Thoracic aorta (tissue), 2 donors: Measurements from ENCODE around the gene TBCE. TPM values are rescaled to one million over a fixed set of nuclear protein-coding genes. Genes with fewer than 3 reads are reported as not detected.
"Not testable (repeated sequence)": the region's sequence is repeated elsewhere in the genome, so short reads cannot be mapped to it uniquely, and the experiment has no call there.

Experiments used
- ATAC-seq: fragments of 150-250 bp; one replicate; pipeline ENCODE4 v1.8.0; 2017; ENCODE audit warnings: low read depth; ENCODE audit not compliant: insufficient number of reproducible peaks, low FRiP score
- DNase-seq: peaks from one replicate; pipeline ENCODE4 v3.0.0-alpha.2; 2020; ENCODE audit warnings: low spot score
- H3K27ac ChIP-seq, 2 donors: fragments of 200-600 bp; sonication (generic); 1 replicate in 1 of 2; 2 replicates in 1 of 2; pipeline ENCODE4 v1.5.1; 2016; ENCODE audit warnings: mild to moderate bottlenecking in 2 of 2, moderate library complexity in 2 of 2
- H3K27me3 ChIP-seq: fragments of 200-600 bp; sonication (generic); replicated peaks from 2 replicates; pipeline ENCODE4 v1.6.0; 2016; ENCODE audit warnings: mild to moderate bottlenecking; ENCODE audit not compliant: insufficient read depth
- H3K36me3 ChIP-seq: fragments of 200-600 bp; sonication (generic); one replicate; pipeline ENCODE4 v1.5.1; 2016
- H3K4me1 ChIP-seq, 2 donors: fragments of 200-600 bp; sonication (generic); 1 replicate in 1 of 2; 2 replicates in 1 of 2; pipeline versions ENCODE4 v1.5.1 to v1.6.0; 2016; ENCODE audit warnings: low read depth in 2 of 2, mild to moderate bottlenecking in 1 of 2; ENCODE audit not compliant: control insufficient read depth in 1 of 2
- H3K4me3 ChIP-seq: fragments of 200-600 bp; sonication (generic); 2 replicates; pipeline ENCODE4 v1.5.1; 2016; ENCODE audit warnings: mild to moderate bottlenecking
- H3K9me3 ChIP-seq: fragments of 200-600 bp; sonication (generic); 2 replicates; pipeline ENCODE4 v1.5.1; 2016
- total RNA-seq, 2 donors: library from RNA; depleted of rRNA; stranded (reverse); fragments of >200 nt; gene quantifications; one replicate each; pipeline versions ENCODE4 v1.1.0 to v1.2.3, GENCODE V29; 2016
- TF ChIP-seq, protein P1 (sequence below): fragments of 200-600 bp; sonication (generic); IDR thresholded peaks from one replicate; pipeline ENCODE4 v1.5.1; 2019; ENCODE audit warnings: antibody characterized with exemption

TBCE gene
- total RNA-seq, 2 donors from 2014 or later, result 16.9 to 30.1 TPM

DNA sequence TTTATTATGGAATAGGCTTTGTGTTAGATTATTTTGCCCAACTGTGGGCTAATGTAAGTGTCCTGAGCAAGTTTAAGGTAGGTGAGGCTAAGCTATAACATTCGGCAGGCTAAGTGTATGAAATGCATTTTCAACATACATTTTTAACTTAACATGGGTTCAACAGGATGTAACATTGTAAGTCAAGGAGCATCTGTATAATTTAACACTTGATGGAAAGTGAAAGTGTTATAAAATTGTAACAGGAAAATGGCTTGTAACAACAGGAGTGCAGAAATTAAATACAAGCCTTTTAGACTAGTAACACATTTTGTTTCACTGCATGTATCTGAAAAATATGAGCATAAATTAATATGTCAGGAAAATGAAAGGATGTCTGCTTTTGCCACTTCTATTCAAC, 94.7 kb downstream of the TBCE start:
- H3K36me3 ChIP-seq, result peaks cover 5% of the 10 kb centered on the region

DNA sequence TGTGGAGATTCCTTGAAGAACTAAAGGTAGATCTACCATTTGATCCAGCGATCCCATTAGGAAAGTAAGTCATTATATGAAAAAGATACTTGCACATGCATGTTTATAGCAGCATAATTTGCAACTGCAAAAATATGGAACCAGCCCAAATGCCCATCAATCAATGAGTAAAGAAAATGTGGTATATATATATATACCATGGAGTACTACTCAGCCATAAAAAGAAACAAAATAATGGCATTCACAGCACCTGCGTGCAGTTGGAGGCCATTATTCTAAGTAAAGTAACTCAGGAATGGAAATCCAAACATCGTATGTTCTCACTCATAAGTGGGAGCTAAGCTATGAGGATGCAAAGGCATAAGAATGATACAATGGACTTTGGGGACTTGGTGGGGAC, 95.6 kb downstream of the TBCE start:
- not testable (repeated sequence) for ATAC-seq, H3K27me3 ChIP-seq, H3K27ac ChIP-seq, H3K4me1 ChIP-seq, H3K36me3 ChIP-seq, H3K9me3 ChIP-seq, DNase-seq, H3K4me3 ChIP-seq

More for the DNA sequence above, 94.7 kb downstream of the TBCE start:
- Histone ChIP-seq H3K9me3 (no peaks in the 10 kb centered on the region), H3K4me3 (no peak overlapping the region), H3K4me1 (no peaks in the 10 kb centered on the region), H3K27me3 (no peaks in the 10 kb centered on the region), H3K27ac (no peak overlapping the region)
- no peak for DNase-seq
- no peak for ATAC-seq
- TF ChIP-seq, protein P1, sequence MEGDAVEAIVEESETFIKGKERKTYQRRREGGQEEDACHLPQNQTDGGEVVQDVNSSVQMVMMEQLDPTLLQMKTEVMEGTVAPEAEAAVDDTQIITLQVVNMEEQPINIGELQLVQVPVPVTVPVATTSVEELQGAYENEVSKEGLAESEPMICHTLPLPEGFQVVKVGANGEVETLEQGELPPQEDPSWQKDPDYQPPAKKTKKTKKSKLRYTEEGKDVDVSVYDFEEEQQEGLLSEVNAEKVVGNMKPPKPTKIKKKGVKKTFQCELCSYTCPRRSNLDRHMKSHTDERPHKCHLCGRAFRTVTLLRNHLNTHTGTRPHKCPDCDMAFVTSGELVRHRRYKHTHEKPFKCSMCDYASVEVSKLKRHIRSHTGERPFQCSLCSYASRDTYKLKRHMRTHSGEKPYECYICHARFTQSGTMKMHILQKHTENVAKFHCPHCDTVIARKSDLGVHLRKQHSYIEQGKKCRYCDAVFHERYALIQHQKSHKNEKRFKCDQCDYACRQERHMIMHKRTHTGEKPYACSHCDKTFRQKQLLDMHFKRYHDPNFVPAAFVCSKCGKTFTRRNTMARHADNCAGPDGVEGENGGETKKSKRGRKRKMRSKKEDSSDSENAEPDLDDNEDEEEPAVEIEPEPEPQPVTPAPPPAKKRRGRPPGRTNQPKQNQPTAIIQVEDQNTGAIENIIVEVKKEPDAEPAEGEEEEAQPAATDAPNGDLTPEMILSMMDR, result no peak

DNA sequence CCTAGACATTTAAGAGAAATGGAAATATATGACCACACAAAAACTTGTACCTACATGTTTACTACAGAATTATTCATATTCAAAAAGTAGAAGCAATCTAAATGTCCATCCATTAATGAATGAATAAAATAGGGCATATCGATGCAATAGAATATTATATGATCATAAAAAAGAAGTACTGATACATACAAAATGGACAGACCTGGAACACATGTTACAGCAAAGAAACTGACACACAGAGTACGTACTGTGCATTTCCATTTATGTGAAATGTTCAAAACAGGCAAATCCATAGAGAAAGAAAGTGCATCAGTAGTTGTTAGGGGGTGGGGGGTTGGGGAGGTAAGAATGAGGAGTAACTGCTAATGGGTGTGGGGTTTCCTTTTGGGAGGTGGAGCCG, 97.8 kb downstream of the TBCE start:
- no peak overlapping the region for H3K4me3 ChIP-seq
- ATAC-seq (no peak), DNase-seq (no peak)
- TF ChIP-seq, protein P1, result no peak
- no peaks in the 10 kb centered on the region for H3K9me3 ChIP-seq
- H3K27me3 ChIP-seq, result no peaks in the 10 kb centered on the region
- H3K36me3 ChIP-seq, result peaks cover 6% of the 10 kb centered on the region
- no peaks in the 10 kb centered on the region for H3K4me1 ChIP-seq
- no peak overlapping the region for H3K27ac ChIP-seq

DNA sequence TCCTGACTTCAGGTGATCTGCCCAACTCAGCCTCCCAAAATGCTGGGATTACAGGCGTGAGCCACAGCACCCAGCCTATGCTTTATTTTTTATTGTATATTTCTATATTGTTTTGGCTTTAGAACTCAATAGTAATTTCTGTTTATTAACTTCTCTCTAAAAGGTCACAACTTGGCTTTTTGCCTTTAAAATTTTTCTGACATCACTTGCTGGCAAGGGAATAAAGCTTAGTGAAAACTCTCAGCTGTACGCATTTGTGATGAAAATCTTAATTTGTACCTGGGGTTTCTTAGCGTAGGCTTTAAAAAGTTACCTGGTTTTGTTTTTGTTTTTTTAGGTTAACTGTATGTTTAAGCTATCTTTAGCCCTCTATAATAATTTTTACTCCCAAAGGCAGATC, 100.8 kb downstream of the TBCE start:
- TF ChIP-seq, protein P1, result no peak
- ATAC-seq, result no peak
- Histone ChIP-seq H3K4me3 (no peak overlapping the region), H3K27me3 (no peaks in the 10 kb centered on the region), H3K4me1 (no peaks in the 10 kb centered on the region), H3K27ac (no peak overlapping the region), H3K36me3 (peaks cover 6% of the 10 kb centered on the region), H3K9me3 (no peaks in the 10 kb centered on the region)
- DNase-seq, result no peak

DNA sequence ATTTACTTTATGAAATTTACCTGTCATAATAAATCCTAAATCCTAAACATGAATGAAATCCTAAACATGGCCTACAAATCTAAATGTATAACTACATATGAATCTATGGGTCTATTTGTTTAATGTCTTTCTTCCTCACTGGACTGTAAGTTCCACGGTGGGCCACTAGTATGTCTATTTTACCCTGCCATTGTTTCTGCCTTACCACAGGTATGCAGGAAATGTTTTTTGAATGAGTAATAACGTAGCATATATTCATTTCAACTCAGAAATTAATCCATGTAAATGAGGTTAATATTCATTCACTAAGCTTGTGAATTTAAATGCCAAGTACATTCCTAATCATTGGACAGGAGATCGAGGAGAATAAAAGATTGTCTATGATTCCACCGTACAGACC, 101.7 kb downstream of the TBCE start:
- no peaks in the 10 kb centered on the region for H3K4me1 ChIP-seq

DNA sequence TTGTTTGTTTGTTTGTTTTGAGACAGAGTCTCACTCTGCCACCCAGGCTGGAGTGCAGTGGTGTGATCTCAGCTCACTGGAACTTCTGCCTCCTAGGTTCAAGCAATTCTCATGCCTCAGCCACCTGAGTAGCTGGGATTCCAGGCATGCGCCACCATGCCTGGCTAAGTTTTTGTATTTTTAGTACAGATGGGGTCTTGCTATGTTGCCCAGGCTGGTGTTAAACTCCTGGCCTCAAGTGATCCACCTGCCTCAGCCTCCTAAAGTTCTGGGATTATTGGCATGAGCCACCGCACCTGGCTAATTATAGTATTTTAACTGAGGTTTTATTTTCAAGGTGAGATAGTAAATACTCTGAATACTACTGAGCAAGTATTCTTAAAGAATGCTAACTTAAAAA, 102.7 kb downstream of the TBCE start:
- H3K27ac ChIP-seq, H3K4me3 ChIP-seq, H3K27me3 ChIP-seq, H3K4me1 ChIP-seq, H3K9me3 ChIP-seq, H3K36me3 ChIP-seq, ATAC-seq, DNase-seq: not testable (repeated sequence)

More for the DNA sequence above, 101.7 kb downstream of the TBCE start:
- TF ChIP-seq, protein P1, result no peak
- Histone ChIP-seq H3K27me3 (no peaks in the 10 kb centered on the region), H3K36me3 (peaks cover 9% of the 10 kb centered on the region), H3K9me3 (no peaks in the 10 kb centered on the region), H3K27ac (no peak overlapping the region), H3K4me3 (no peak overlapping the region)
- no peak for ATAC-seq
- no peak for DNase-seq
